Measurements from ENCODE around the gene MCHR1. TPM values are rescaled to one million over a fixed set of nuclear protein-coding genes. Genes with fewer than 3 reads are reported as not detected.

The MCHR1 gene
- total RNA-seq, 1 experiment from 2014 or later = not detected

DNA sequence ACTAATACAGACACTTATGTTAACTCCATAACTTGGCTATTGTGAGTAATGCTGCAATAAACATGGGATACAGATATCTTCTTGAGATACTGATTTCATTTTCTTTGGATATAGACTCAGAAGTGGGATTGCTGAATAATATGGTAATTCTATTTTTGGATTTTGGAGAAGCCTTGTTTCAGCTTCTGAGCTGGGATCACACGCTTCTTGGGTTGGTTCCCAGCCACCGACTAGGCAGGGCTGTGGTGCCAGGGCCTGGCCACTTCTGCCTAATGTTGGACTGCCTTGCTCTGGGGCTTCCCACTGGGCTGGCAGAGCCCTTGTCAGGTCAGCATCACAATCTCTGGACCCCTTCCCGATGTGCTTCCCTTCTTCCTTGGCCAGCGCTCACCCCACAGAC lies 14.0 kb upstream of the MCHR1 start:
- Histone ChIP-seq H3K36me3 (ENCODE audit: control insufficient read depth in 1 of 2, insufficient read depth in 2 of 2, low read length in 2 of 2) (no peaks in the 10 kb centered on the region), H3K4me1 (ENCODE audit: control insufficient read depth in 1 of 2, insufficient read depth in 2 of 2, low read length in 2 of 2) (peaks cover 0 to 10% of the 10 kb centered on the region in 2 experiments; a peak in 2 of 4 replicates), H3K4me2 (ENCODE audit: low read length) (no peak overlapping the region), H3K9me3 (ENCODE audit: control insufficient read depth in 1 of 2, insufficient read depth in 1 of 2, low read depth in 1 of 2, low read length in 2 of 2) (no peaks in the 10 kb centered on the region), H3K27ac (ENCODE audit: low read depth, low read length) (no peak overlapping the region), H3K9ac (ENCODE audit: low read length) (no peak overlapping the region), H3K27me3 (ENCODE audit: insufficient read depth, low read length) (no peaks in the 10 kb centered on the region), H4K20me1 (ENCODE audit: insufficient read depth) (no peaks in the 10 kb centered on the region), H3K79me2 (ENCODE audit: insufficient read depth, low read length) (no peaks in the 10 kb centered on the region), H3K4me3 (replicated peaks in 1 of 2; ENCODE audit: low read depth in 1 of 2, low read length in 2 of 2) (no peak overlapping the region), H3K9me2 (ENCODE audit: insufficient read depth) (no peaks in the 10 kb centered on the region), H2AFZ (ENCODE audit: low read depth, low read length, poor library complexity, severe bottlenecking) (no peak overlapping the region)
- BruUV-seq (replicated peaks) = no TSS peak
- RAD21 ChIA-PET (ENCODE audit: low non-redundant PET in 1 of 2, low total read pairs in 2 of 2, uncharacterized antibody in 2 of 2, unreplicated experiment in 2 of 2) = no interaction called here
- ATAC-seq = no peak
- POLR2A ChIA-PET = interaction anchor here (0.6 to 2.2 kb wide), 2 partner anchors 11 to 13 kb away, joined by 5 read pairs; no protein-coding TSS in a partner anchor
- CTCF ChIA-PET = interaction anchor here (0.6 kb wide), 1 partner anchor 832 kb away, joined by 3 read pairs; no protein-coding TSS in a partner anchor
- intact Hi-C loops (cut with micrococcal nuclease) = no loop called here
- no peak for TF ChIP-seq ZFX (IDR thresholded peaks at IDR 0.05)
- TF ChIP-seq, protein P1, sequence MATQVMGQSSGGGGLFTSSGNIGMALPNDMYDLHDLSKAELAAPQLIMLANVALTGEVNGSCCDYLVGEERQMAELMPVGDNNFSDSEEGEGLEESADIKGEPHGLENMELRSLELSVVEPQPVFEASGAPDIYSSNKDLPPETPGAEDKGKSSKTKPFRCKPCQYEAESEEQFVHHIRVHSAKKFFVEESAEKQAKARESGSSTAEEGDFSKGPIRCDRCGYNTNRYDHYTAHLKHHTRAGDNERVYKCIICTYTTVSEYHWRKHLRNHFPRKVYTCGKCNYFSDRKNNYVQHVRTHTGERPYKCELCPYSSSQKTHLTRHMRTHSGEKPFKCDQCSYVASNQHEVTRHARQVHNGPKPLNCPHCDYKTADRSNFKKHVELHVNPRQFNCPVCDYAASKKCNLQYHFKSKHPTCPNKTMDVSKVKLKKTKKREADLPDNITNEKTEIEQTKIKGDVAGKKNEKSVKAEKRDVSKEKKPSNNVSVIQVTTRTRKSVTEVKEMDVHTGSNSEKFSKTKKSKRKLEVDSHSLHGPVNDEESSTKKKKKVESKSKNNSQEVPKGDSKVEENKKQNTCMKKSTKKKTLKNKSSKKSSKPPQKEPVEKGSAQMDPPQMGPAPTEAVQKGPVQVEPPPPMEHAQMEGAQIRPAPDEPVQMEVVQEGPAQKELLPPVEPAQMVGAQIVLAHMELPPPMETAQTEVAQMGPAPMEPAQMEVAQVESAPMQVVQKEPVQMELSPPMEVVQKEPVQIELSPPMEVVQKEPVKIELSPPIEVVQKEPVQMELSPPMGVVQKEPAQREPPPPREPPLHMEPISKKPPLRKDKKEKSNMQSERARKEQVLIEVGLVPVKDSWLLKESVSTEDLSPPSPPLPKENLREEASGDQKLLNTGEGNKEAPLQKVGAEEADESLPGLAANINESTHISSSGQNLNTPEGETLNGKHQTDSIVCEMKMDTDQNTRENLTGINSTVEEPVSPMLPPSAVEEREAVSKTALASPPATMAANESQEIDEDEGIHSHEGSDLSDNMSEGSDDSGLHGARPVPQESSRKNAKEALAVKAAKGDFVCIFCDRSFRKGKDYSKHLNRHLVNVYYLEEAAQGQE (IDR thresholded peaks at IDR 0.05; ENCODE audit: low read depth) = no peak
- no peak for TF ChIP-seq CEBPB (IDR thresholded peaks at IDR 0.05; ENCODE audit: low read depth)
- no peak for DNase-seq (ENCODE audit: low read depth, low spot score)

DNA sequence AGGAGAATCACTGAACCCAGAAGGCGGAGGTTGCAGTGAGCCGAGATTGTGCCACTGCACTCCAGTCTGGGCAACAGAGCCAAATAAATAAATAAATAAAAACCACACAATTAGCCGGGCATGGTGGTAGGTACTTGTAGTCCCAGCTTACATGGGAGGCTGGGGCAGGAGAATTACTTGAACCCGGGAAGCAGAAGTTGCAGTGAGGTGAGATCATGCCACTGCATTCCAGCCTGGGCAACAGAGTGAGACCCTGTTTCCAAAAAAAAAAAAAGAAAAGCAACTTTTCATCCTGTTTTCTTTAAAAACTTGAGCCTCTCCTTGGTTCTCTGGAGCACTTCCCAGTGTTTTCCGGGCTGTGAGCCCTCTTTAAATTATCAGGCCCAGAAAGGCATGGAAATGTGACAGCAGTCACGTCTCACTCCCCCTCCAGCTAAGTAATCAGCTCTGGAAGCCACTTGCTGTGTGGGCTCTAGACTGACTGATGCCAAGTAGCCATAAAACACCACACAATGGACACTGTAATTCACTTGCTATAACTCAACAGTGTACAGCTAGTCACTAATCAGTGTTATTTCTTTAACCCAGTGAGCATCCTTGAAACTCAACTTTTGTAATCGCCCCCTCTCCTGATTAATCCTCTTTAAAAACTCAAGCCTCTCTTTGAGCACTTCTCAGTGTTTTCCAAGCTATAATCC lies 13.0 kb upstream of the MCHR1 start:
- Histone ChIP-seq H3K27ac (ENCODE audit: low read depth, low read length) (no peak overlapping the region), H3K79me2 (ENCODE audit: insufficient read depth, low read length) (no peaks in the 10 kb centered on the region), H3K9ac (ENCODE audit: low read length) (no peak overlapping the region), H4K20me1 (ENCODE audit: insufficient read depth) (no peaks in the 10 kb centered on the region), H3K36me3 (ENCODE audit: control insufficient read depth in 1 of 2, insufficient read depth in 2 of 2, low read length in 2 of 2) (no peaks in the 10 kb centered on the region), H3K4me1 (ENCODE audit: control insufficient read depth in 1 of 2, insufficient read depth in 2 of 2, low read length in 2 of 2) (peaks cover 0 to 10% of the 10 kb centered on the region in 2 experiments; a peak in 2 of 4 replicates), H3K9me2 (ENCODE audit: insufficient read depth) (no peaks in the 10 kb centered on the region), H3K9me3 (ENCODE audit: control insufficient read depth in 1 of 2, insufficient read depth in 1 of 2, low read depth in 1 of 2, low read length in 2 of 2) (no peaks in the 10 kb centered on the region), H3K4me2 (ENCODE audit: low read length) (no peak overlapping the region), H2AFZ (ENCODE audit: low read depth, low read length, poor library complexity, severe bottlenecking) (no peak overlapping the region), H3K4me3 (replicated peaks in 1 of 2; ENCODE audit: low read depth in 1 of 2, low read length in 2 of 2) (no peak overlapping the region), H3K27me3 (ENCODE audit: insufficient read depth, low read length) (no peaks in the 10 kb centered on the region)
- RAD21 ChIA-PET (ENCODE audit: low non-redundant PET in 1 of 2, low total read pairs in 2 of 2, uncharacterized antibody in 2 of 2, unreplicated experiment in 2 of 2) = no interaction called here
- ATAC-seq = no peak
- TF ChIP-seq, protein P2, sequence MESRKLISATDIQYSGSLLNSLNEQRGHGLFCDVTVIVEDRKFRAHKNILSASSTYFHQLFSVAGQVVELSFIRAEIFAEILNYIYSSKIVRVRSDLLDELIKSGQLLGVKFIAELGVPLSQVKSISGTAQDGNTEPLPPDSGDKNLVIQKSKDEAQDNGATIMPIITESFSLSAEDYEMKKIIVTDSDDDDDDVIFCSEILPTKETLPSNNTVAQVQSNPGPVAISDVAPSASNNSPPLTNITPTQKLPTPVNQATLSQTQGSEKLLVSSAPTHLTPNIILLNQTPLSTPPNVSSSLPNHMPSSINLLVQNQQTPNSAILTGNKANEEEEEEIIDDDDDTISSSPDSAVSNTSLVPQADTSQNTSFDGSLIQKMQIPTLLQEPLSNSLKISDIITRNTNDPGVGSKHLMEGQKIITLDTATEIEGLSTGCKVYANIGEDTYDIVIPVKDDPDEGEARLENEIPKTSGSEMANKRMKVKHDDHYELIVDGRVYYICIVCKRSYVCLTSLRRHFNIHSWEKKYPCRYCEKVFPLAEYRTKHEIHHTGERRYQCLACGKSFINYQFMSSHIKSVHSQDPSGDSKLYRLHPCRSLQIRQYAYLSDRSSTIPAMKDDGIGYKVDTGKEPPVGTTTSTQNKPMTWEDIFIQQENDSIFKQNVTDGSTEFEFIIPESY (IDR thresholded peaks at IDR 0.05; ENCODE audit: extremely low read depth, insufficient replicate concordance, low read length) = no peak
- TF ChIP-seq SRF (IDR thresholded peaks at IDR 0.05; ENCODE audit: low read depth) (no peak), EZH2 (IDR thresholded peaks at IDR 0.05) (no peak), ELF1 (IDR thresholded peaks at IDR 0.05; ENCODE audit: borderline replicate concordance, low read depth) (no peak), CEBPB (IDR thresholded peaks at IDR 0.05; ENCODE audit: low read depth) (no peak), YY1 (IDR thresholded peaks at IDR 0.05; ENCODE audit: extremely low read depth, insufficient replicate concordance, low read depth, low read length) (no peak), CBX3 (IDR thresholded peaks at IDR 0.05; ENCODE audit: low read depth) (no peak), JUND (IDR thresholded peaks at IDR 0.05) (no peak)
- TF ChIP-seq, protein P3, sequence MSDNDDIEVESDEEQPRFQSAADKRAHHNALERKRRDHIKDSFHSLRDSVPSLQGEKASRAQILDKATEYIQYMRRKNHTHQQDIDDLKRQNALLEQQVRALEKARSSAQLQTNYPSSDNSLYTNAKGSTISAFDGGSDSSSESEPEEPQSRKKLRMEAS (IDR thresholded peaks at IDR 0.05) = no peak
- TF ChIP-seq, protein P4, sequence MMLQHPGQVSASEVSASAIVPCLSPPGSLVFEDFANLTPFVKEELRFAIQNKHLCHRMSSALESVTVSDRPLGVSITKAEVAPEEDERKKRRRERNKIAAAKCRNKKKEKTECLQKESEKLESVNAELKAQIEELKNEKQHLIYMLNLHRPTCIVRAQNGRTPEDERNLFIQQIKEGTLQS (IDR thresholded peaks at IDR 0.05) = no peak
- CTCF ChIA-PET = no interaction called here
- intact Hi-C loops (cut with micrococcal nuclease) = no loop called here
- no TSS peak for BruUV-seq (replicated peaks)
- POLR2A ChIA-PET = no interaction called here
- DNase-seq (ENCODE audit: low read depth, low spot score) = no peak
